Neural progenitor cell (in vitro differentiated cells): ENCODE measurements around the gene BCL2A1.
"Not testable (repeated sequence)": the region's sequence is repeated elsewhere in the genome, so short reads cannot be mapped to it uniquely, and the experiment has no call there.

Source experiments
- EZH2 ChIP-seq: fragments of 200-600 bp; sonication (generic); IDR thresholded peaks from 2 replicates; pipeline ENCODE4 v1.6.1; 2017; ENCODE audit warnings: antibody characterized with exemption, mild to moderate bottlenecking, moderate library complexity
- EZH2phosphoT487 ChIP-seq: fragments of 200-600 bp; sonication (generic); IDR thresholded peaks from 2 replicates; pipeline ENCODE4 v1.6.1; 2017; ENCODE audit warnings: antibody characterized with exemption
- TF ChIP-seq, protein P1 (sequence below): fragments of 200-600 bp; sonication (generic); IDR thresholded peaks from 2 replicates; pipeline ENCODE4 v1.5.1; 2017; ENCODE audit warnings: antibody characterized with exemption, mild to moderate bottlenecking

DNA sequence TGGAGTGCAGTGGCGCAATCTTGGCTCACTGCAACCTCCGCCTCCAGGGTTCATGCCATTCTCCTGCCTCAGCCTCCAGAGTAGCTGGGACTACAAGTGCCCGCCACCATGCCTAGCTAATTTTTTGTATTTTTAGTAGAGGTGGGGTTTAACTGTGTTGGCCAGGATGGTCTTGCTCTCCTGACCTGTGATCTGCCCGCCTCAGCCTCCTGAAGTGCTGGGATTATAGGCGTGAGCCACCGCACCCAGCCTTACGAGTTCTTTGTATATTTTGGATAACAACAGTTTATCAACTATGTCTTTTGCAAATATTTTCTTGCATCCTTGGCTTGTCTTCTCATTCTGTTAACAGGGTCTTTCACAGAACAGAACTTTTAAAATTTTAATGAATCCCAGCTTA, 43.2 kb upstream of the BCL2A1 start:
- not testable (repeated sequence) for TF ChIP-seq EZH2, EZH2phosphoT487
- TF ChIP-seq, protein P1, sequence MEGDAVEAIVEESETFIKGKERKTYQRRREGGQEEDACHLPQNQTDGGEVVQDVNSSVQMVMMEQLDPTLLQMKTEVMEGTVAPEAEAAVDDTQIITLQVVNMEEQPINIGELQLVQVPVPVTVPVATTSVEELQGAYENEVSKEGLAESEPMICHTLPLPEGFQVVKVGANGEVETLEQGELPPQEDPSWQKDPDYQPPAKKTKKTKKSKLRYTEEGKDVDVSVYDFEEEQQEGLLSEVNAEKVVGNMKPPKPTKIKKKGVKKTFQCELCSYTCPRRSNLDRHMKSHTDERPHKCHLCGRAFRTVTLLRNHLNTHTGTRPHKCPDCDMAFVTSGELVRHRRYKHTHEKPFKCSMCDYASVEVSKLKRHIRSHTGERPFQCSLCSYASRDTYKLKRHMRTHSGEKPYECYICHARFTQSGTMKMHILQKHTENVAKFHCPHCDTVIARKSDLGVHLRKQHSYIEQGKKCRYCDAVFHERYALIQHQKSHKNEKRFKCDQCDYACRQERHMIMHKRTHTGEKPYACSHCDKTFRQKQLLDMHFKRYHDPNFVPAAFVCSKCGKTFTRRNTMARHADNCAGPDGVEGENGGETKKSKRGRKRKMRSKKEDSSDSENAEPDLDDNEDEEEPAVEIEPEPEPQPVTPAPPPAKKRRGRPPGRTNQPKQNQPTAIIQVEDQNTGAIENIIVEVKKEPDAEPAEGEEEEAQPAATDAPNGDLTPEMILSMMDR = not testable (repeated sequence)
